Measurements from ENCODE around the gene CEND1. TPM values are rescaled to one million over a fixed set of nuclear protein-coding genes. Genes with fewer than 3 reads are reported as not detected.

CEND1 gene
- total RNA-seq, 1 experiment from 2014 or later: 2.7 TPM

DNA sequence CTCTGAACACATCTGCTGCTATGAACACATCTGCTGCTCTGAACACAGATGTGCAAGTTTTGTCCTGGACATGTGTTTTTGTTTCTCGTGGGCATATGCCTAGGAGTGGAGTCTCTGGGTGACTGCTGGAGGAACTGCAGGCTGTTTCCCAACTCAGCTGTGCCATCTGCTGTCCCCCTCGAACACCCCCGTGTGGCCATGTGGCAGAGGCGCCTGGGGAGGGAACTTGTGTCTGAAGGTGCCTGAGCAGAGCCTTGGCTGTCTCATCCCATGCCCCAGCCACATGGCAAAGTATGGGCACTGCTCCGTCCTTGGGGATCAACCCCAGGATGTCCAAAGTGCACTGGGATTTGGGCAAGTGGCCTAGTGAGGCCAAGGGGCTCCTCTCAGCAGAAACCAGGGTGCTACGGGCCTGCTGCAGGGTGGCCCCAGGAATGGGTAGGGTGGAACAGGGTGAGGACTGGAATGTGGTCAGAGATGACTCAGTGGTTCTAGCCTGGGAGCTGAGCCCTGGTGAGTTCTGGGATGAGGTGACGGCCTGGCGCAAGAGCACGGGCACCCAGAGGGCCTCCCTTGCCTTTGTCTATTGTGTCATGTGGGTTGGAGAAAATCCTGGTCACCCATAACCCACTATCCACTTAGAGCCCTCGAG lies 27.3 kb downstream of the CEND1 start (continued):
- TF ChIP-seq, protein P1, sequence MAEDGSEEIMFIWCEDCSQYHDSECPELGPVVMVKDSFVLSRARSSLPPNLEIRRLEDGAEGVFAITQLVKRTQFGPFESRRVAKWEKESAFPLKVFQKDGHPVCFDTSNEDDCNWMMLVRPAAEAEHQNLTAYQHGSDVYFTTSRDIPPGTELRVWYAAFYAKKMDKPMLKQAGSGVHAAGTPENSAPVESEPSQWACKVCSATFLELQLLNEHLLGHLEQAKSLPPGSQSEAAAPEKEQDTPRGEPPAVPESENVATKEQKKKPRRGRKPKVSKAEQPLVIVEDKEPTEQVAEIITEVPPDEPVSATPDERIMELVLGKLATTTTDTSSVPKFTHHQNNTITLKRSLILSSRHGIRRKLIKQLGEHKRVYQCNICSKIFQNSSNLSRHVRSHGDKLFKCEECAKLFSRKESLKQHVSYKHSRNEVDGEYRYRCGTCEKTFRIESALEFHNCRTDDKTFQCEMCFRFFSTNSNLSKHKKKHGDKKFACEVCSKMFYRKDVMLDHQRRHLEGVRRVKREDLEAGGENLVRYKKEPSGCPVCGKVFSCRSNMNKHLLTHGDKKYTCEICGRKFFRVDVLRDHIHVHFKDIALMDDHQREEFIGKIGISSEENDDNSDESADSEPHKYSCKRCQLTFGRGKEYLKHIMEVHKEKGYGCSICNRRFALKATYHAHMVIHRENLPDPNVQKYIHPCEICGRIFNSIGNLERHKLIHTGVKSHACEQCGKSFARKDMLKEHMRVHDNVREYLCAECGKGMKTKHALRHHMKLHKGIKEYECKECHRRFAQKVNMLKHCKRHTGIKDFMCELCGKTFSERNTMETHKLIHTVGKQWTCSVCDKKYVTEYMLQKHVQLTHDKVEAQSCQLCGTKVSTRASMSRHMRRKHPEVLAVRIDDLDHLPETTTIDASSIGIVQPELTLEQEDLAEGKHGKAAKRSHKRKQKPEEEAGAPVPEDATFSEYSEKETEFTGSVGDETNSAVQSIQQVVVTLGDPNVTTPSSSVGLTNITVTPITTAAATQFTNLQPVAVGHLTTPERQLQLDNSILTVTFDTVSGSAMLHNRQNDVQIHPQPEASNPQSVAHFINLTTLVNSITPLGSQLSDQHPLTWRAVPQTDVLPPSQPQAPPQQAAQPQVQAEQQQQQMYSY (CRISPR knock-in tag; IDR thresholded peaks at IDR 0.05): no peak
- TF ChIP-seq, protein P2, sequence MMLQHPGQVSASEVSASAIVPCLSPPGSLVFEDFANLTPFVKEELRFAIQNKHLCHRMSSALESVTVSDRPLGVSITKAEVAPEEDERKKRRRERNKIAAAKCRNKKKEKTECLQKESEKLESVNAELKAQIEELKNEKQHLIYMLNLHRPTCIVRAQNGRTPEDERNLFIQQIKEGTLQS (CRISPR knock-in tag; conservative IDR thresholded peaks at IDR 0.05): no peak
- TF ChIP-seq ZNF416 (CRISPR knock-in tag; IDR thresholded peaks at IDR 0.05): no peak
- TF ChIP-seq, protein P3, sequence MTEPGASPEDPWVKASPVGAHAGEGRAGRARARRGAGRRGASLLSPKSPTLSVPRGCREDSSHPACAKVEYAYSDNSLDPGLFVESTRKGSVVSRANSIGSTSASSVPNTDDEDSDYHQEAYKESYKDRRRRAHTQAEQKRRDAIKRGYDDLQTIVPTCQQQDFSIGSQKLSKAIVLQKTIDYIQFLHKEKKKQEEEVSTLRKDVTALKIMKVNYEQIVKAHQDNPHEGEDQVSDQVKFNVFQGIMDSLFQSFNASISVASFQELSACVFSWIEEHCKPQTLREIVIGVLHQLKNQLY (CRISPR knock-in tag; IDR thresholded peaks at IDR 0.05): no peak
- TF ChIP-seq NFYB (CRISPR knock-in tag; conservative IDR thresholded peaks at IDR 0.05; ENCODE audit: low read depth): no peak
- TF ChIP-seq NR1H2 (CRISPR knock-in tag; IDR thresholded peaks at IDR 0.05): no peak
- no peak for TF ChIP-seq FOXJ3 (CRISPR knock-in tag; IDR thresholded peaks at IDR 0.05; ENCODE audit: borderline replicate concordance)
- TF ChIP-seq, protein P4, sequence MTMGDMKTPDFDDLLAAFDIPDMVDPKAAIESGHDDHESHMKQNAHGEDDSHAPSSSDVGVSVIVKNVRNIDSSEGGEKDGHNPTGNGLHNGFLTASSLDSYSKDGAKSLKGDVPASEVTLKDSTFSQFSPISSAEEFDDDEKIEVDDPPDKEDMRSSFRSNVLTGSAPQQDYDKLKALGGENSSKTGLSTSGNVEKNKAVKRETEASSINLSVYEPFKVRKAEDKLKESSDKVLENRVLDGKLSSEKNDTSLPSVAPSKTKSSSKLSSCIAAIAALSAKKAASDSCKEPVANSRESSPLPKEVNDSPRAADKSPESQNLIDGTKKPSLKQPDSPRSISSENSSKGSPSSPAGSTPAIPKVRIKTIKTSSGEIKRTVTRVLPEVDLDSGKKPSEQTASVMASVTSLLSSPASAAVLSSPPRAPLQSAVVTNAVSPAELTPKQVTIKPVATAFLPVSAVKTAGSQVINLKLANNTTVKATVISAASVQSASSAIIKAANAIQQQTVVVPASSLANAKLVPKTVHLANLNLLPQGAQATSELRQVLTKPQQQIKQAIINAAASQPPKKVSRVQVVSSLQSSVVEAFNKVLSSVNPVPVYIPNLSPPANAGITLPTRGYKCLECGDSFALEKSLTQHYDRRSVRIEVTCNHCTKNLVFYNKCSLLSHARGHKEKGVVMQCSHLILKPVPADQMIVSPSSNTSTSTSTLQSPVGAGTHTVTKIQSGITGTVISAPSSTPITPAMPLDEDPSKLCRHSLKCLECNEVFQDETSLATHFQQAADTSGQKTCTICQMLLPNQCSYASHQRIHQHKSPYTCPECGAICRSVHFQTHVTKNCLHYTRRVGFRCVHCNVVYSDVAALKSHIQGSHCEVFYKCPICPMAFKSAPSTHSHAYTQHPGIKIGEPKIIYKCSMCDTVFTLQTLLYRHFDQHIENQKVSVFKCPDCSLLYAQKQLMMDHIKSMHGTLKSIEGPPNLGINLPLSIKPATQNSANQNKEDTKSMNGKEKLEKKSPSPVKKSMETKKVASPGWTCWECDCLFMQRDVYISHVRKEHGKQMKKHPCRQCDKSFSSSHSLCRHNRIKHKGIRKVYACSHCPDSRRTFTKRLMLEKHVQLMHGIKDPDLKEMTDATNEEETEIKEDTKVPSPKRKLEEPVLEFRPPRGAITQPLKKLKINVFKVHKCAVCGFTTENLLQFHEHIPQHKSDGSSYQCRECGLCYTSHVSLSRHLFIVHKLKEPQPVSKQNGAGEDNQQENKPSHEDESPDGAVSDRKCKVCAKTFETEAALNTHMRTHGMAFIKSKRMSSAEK (CRISPR knock-in tag; IDR thresholded peaks at IDR 0.05; ENCODE audit: borderline replicate concordance): no peak; the same call in 1 of the 2 replicates
- TF ChIP-seq, protein P5, sequence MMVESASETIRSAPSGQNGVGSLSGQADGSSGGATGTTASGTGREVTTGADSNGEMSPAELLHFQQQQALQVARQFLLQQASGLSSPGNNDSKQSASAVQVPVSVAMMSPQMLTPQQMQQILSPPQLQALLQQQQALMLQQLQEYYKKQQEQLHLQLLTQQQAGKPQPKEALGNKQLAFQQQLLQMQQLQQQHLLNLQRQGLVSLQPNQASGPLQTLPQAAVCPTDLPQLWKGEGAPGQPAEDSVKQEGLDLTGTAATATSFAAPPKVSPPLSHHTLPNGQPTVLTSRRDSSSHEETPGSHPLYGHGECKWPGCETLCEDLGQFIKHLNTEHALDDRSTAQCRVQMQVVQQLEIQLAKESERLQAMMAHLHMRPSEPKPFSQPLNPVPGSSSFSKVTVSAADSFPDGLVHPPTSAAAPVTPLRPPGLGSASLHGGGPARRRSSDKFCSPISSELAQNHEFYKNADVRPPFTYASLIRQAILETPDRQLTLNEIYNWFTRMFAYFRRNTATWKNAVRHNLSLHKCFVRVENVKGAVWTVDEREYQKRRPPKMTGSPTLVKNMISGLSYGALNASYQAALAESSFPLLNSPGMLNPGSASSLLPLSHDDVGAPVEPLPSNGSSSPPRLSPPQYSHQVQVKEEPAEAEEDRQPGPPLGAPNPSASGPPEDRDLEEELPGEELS (CRISPR knock-in tag; IDR thresholded peaks at IDR 0.05): no peak
- TF ChIP-seq, protein P6, sequence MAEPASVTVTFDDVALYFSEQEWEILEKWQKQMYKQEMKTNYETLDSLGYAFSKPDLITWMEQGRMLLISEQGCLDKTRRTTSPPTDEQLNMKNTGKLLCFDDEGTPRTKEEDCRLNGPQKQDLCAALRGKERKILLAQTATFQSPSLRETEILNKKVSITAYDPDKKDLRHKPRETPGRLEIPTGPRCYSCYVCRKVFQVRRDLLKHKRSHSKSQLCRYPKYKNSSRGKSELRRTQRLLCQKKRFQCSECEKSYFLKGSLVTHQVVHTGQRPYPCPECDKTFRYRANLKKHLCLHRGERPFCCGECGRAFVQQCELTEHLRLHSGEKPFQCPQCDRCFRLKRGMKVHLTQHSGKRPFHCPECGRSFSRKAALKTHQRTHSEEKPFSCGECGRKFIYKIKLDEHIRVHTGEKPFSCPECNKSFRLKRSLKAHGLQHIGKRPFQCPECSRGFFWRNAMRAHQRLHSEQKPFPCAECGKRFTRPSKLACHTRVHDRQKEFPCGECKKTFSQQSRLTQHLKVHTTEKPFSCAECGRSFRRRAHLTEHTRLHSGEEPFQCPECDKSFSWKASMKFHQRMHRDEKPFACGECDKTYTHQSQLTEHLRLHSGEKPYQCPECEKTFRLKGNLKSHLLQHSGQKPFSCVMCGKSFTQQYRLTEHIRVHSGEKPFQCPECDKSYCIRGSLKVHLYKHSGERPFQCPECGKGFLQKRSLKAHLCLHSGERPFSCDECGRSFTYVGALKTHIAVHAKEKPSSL (CRISPR knock-in tag; conservative IDR thresholded peaks at IDR 0.05): no peak
- TF ChIP-seq, protein P7, sequence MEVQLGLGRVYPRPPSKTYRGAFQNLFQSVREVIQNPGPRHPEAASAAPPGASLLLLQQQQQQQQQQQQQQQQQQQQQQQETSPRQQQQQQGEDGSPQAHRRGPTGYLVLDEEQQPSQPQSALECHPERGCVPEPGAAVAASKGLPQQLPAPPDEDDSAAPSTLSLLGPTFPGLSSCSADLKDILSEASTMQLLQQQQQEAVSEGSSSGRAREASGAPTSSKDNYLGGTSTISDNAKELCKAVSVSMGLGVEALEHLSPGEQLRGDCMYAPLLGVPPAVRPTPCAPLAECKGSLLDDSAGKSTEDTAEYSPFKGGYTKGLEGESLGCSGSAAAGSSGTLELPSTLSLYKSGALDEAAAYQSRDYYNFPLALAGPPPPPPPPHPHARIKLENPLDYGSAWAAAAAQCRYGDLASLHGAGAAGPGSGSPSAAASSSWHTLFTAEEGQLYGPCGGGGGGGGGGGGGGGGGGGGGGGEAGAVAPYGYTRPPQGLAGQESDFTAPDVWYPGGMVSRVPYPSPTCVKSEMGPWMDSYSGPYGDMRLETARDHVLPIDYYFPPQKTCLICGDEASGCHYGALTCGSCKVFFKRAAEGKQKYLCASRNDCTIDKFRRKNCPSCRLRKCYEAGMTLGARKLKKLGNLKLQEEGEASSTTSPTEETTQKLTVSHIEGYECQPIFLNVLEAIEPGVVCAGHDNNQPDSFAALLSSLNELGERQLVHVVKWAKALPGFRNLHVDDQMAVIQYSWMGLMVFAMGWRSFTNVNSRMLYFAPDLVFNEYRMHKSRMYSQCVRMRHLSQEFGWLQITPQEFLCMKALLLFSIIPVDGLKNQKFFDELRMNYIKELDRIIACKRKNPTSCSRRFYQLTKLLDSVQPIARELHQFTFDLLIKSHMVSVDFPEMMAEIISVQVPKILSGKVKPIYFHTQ (CRISPR knock-in tag; IDR thresholded peaks at IDR 0.05): no peak
- no peak for TF ChIP-seq TP53 (CRISPR knock-in tag; IDR thresholded peaks at IDR 0.05)
- no peak for TF ChIP-seq TEAD4 (CRISPR knock-in tag; IDR thresholded peaks at IDR 0.05)
- TF ChIP-seq, protein P8, sequence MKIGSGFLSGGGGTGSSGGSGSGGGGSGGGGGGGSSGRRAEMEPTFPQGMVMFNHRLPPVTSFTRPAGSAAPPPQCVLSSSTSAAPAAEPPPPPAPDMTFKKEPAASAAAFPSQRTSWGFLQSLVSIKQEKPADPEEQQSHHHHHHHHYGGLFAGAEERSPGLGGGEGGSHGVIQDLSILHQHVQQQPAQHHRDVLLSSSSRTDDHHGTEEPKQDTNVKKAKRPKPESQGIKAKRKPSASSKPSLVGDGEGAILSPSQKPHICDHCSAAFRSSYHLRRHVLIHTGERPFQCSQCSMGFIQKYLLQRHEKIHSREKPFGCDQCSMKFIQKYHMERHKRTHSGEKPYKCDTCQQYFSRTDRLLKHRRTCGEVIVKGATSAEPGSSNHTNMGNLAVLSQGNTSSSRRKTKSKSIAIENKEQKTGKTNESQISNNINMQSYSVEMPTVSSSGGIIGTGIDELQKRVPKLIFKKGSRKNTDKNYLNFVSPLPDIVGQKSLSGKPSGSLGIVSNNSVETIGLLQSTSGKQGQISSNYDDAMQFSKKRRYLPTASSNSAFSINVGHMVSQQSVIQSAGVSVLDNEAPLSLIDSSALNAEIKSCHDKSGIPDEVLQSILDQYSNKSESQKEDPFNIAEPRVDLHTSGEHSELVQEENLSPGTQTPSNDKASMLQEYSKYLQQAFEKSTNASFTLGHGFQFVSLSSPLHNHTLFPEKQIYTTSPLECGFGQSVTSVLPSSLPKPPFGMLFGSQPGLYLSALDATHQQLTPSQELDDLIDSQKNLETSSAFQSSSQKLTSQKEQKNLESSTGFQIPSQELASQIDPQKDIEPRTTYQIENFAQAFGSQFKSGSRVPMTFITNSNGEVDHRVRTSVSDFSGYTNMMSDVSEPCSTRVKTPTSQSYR (CRISPR knock-in tag; IDR thresholded peaks at IDR 0.05): no peak
- TF ChIP-seq NR3C1 (CRISPR knock-in tag; conservative IDR thresholded peaks at IDR 0.05; ENCODE audit: low read depth): no peak
- no peak for TF ChIP-seq SMAD4 (CRISPR knock-in tag; IDR thresholded peaks at IDR 0.05)
- TF ChIP-seq CREM (CRISPR knock-in tag; IDR thresholded peaks at IDR 0.05): no peak
- no peak for TF ChIP-seq EMX1 (CRISPR knock-in tag; IDR thresholded peaks at IDR 0.05)

Data from WTC11 (cell line).